IMR-90 (cell line): Measurements from ENCODE around the gene TRAPPC3. TPM values are rescaled to one million over a fixed set of nuclear protein-coding genes. Genes with fewer than 3 reads are reported as not detected.

Experiments used
- ATAC-seq: fragments of 200-7000 bp; cut with Tn5 transposase; 2 replicates; pipeline ENCODE4 v1.9.1; 2020; ENCODE audit warnings: low read depth, mild to moderate bottlenecking, moderate library complexity
- BruUV-seq: library from RNA; stranded (reverse); fragments of 400-500 nt; replicated peaks from 2 replicates; lab custom pipeline; 2021; lab: Mats Ljungman, UMichigan
- CTCF ChIA-PET: fragments of 300-600 bp; formaldehyde crosslinking; extraction: SDS; loops from one replicate; lab custom pipeline; 2021; ENCODE audit warnings: antibody characterized with exemption; lab: Yijun Ruan, JAX
- POLR2A ChIA-PET: fragments of 300-600 bp; sonication (Branson Sonifier 250); formaldehyde crosslinking; loops from one replicate; lab custom pipeline; 2022; ENCODE audit warnings: antibody characterized with exemption; ENCODE audit not compliant: unreplicated experiment; lab: Charles Lee
- DNase-seq: peaks from one replicate; pipeline ENCODE4 v3.0.0; 2013
- H2AFZ ChIP-seq: replicated peaks from 2 replicates; pipeline ENCODE3; 2013; ENCODE audit warnings: low read length, mild to moderate bottlenecking; ENCODE audit not compliant: poor library complexity
- H2AK5ac ChIP-seq: 2 replicates; pipeline ENCODE4 v1.6.1; 2013; ENCODE audit warnings: low read depth, low read length, inconsistent platforms
- H2AK9ac ChIP-seq: replicated peaks from 2 replicates; pipeline ENCODE3; 2013; ENCODE audit warnings: mild to moderate bottlenecking, low read depth, low read length, moderate library complexity; ENCODE audit not compliant: poor library complexity
- H2BK120ac ChIP-seq: 2 replicates; pipeline ENCODE4 v1.6.1; 2013; ENCODE audit warnings: low read depth, low read length, inconsistent platforms
- H2BK15ac ChIP-seq: 3 replicates; pipeline ENCODE4 v1.6.1; 2013; ENCODE audit warnings: low read depth, low read length, inconsistent platforms
- H2BK20ac ChIP-seq: 2 replicates; pipeline ENCODE4 v1.6.1; 2013; ENCODE audit warnings: low read depth, mild to moderate bottlenecking, inconsistent platforms, low read length, moderate library complexity
- H2BK5ac ChIP-seq: 2 replicates; pipeline ENCODE4 v1.6.1; 2013; ENCODE audit warnings: mild to moderate bottlenecking, low read depth, low read length, inconsistent platforms; ENCODE audit not compliant: poor library complexity, severe bottlenecking
- H3K14ac ChIP-seq: replicated peaks from 2 replicates; pipeline ENCODE4 v1.6.1; 2013; ENCODE audit warnings: low read depth, low read length, inconsistent platforms
- H3K18ac ChIP-seq: 2 replicates; pipeline ENCODE4 v1.6.1; 2013; ENCODE audit warnings: low read depth, low read length, control low read depth
- H3K23ac ChIP-seq: 2 replicates; pipeline ENCODE4 v1.6.1; 2013; ENCODE audit warnings: low read depth, low read length, inconsistent platforms
- H3K27ac ChIP-seq: 2 replicates; pipeline ENCODE4 v1.5.1; 2013; ENCODE audit warnings: mild to moderate bottlenecking, control low read depth, low read length; ENCODE audit not compliant: insufficient read depth
- H3K27me3 ChIP-seq: 2 replicates; pipeline ENCODE4 v1.6.1; 2013; ENCODE audit warnings: low read length; ENCODE audit not compliant: control insufficient read depth, insufficient read depth
- H3K36me3 ChIP-seq: 2 replicates; pipeline ENCODE4 v1.6.1; 2013; ENCODE audit warnings: low read length, mixed read lengths; ENCODE audit not compliant: control insufficient read depth, insufficient read depth
- H3K4ac ChIP-seq: 2 replicates; pipeline ENCODE4 v1.6.1; 2013; ENCODE audit warnings: low read depth, low read length, inconsistent platforms
- H3K4me1 ChIP-seq: 2 replicates; pipeline ENCODE4 v1.6.1; 2013; ENCODE audit warnings: low read length, mixed read lengths; ENCODE audit not compliant: control insufficient read depth, insufficient read depth
- H3K4me2 ChIP-seq: 2 replicates; pipeline ENCODE4 v1.6.1; 2013; ENCODE audit warnings: low read depth, mild to moderate bottlenecking, control low read depth, low read length, moderate library complexity
- H3K4me3 ChIP-seq: 2 replicates; pipeline ENCODE4 v1.5.1; 2013; ENCODE audit warnings: low read depth, mild to moderate bottlenecking, control low read depth, low read length, moderate library complexity; ENCODE audit not compliant: insufficient read depth
- H3K56ac ChIP-seq: 2 replicates; pipeline ENCODE4 v1.6.1; 2013; ENCODE audit warnings: low read length, inconsistent platforms; ENCODE audit not compliant: insufficient read depth; ENCODE audit errors: extremely low read depth
- H3K79me1 ChIP-seq, 2 experiments: 2 replicates each; pipeline ENCODE4 v1.6.1; 2013; ENCODE audit warnings: low read length in 2 of 2, inconsistent platforms in 1 of 2, low read depth in 1 of 2
- H3K9ac ChIP-seq: 2 replicates; pipeline ENCODE4 v1.6.1; 2013; ENCODE audit warnings: low read depth, low read length, control low read depth
- H3K9me1 ChIP-seq: 2 replicates; pipeline ENCODE4 v1.6.1; 2013; ENCODE audit warnings: low read length, inconsistent platforms; ENCODE audit not compliant: insufficient read depth
- H3K9me3 ChIP-seq: 2 replicates; pipeline ENCODE4 v1.6.1; 2013; ENCODE audit warnings: low read length; ENCODE audit not compliant: control insufficient read depth, insufficient read depth
- H4K20me1 ChIP-seq: 2 replicates; pipeline ENCODE4 v1.6.1; 2013; ENCODE audit warnings: low read length, inconsistent platforms; ENCODE audit not compliant: insufficient read depth
- H4K5ac ChIP-seq: 2 replicates; pipeline ENCODE4 v1.6.1; 2013; ENCODE audit warnings: mild to moderate bottlenecking, low read depth, low read length, control low read depth
- H4K8ac ChIP-seq, 2 experiments: 2 replicates each; pipeline ENCODE4 v1.6.1; 2013; ENCODE audit warnings: low read depth in 2 of 2, low read length in 2 of 2, control low read depth in 1 of 2, inconsistent platforms in 1 of 2
- H4K91ac ChIP-seq: 2 replicates; pipeline ENCODE4 v1.6.1; 2013; ENCODE audit warnings: low read depth, low read length, inconsistent platforms; ENCODE audit not compliant: insufficient read depth
- BHLHE40 ChIP-seq: fragments of 150-350 bp; IDR thresholded peaks from 2 replicates; pipeline ENCODE4 v1.6.1; 2016; ENCODE audit warnings: mild to moderate bottlenecking, low read depth, low read length
- CEBPB ChIP-seq: IDR thresholded peaks from 2 replicates; pipeline ENCODE4 v1.6.1; 2012; ENCODE audit warnings: low read depth, low read length, improper control_type of control experiment
- CHD1 ChIP-seq: IDR thresholded peaks from 2 replicates; pipeline ENCODE4 v1.6.1; 2012; ENCODE audit warnings: low read depth, low read length, improper control_type of control experiment
- CTCF ChIP-seq: conservative IDR thresholded peaks from 2 replicates; pipeline ENCODE4 v1.5.1; 2012; ENCODE audit warnings: mild to moderate bottlenecking, low read depth, low read length, improper control_type of control experiment
- FOS ChIP-seq: fragments of 150-350 bp; IDR thresholded peaks from 2 replicates; pipeline ENCODE4 v1.6.1; 2016; ENCODE audit warnings: low read depth, low read length
- MAFK ChIP-seq: IDR thresholded peaks from 2 replicates; pipeline ENCODE4 v1.6.1; 2012; ENCODE audit warnings: low read depth, low read length, improper control_type of control experiment
- NFE2L2 ChIP-seq: fragments of 150-350 bp; IDR thresholded peaks from 2 replicates; pipeline ENCODE4 v1.6.1; 2016; ENCODE audit warnings: low read depth, mild to moderate bottlenecking, low read length
- RCOR1 ChIP-seq: IDR thresholded peaks from 2 replicates; pipeline ENCODE4 v1.6.1; 2012; ENCODE audit warnings: mild to moderate bottlenecking, low read length, improper control_type of control experiment; ENCODE audit not compliant: insufficient replicate concordance
- SMC3 ChIP-seq: fragments of 150-350 bp; IDR thresholded peaks from 2 replicates; pipeline ENCODE4 v1.6.1; 2016; ENCODE audit warnings: low read depth, mild to moderate bottlenecking, antibody characterized with exemption, low read length, moderate library complexity
- USF2 ChIP-seq: fragments of 150-350 bp; IDR thresholded peaks from 2 replicates; pipeline ENCODE4 v1.6.1; 2017; ENCODE audit warnings: mild to moderate bottlenecking, antibody characterized with exemption, low read length, low read depth
- WGBS, 2 experiments: methylation state at CpG; one replicate each; pipeline versions ENCODE4 v1.1.5 to v1.1.7; 2013; ENCODE audit warnings: missing lambda C conversion rate in 2 of 2; ENCODE audit not compliant: insufficient read length in 1 of 2; ENCODE audit errors: extremely low coverage in 2 of 2; 5-methylcytosine and 5-hydroxymethylcytosine counted together
- dilution Hi-C: fragments of 300-500 bp; cut with HindIII; formaldehyde crosslinking; loops from one replicate; pipeline ENCODE4 v1.14.3; 2018; ENCODE audit warnings: low sequenced_read_pairs; ENCODE audit not compliant: unreplicated experiment
- in situ Hi-C: fragments of 300-500 bp; cut with MboI; formaldehyde crosslinking; loops from 3 replicates; pipeline ENCODE4 v1.14.3; 2019; ENCODE audit warnings: low sequenced_read_pairs, inconsistent platforms, mixed read lengths
- intact Hi-C: fragments of 100-400 bp; cut with micrococcal nuclease; formaldehyde crosslinking; loops from 2 replicates; pipeline ENCODE4 v1.10.0; 2022
- polyA plus RNA-seq, 3 experiments: library from polyadenylated mRNA; depleted of rRNA; stranded (reverse); fragments of >200 nt; gene quantifications; 2 replicates each; pipeline ENCODE4 v1.2.3, GENCODE V29; 2012; ENCODE audit warnings: low replicate concordance in 1 of 3
- total RNA-seq: library from RNA; depleted of rRNA; stranded (reverse); fragments of >200 nt; gene quantifications from 2 replicates; pipeline ENCODE4 v1.2.3, GENCODE V29; 2012
- TF ChIP-seq, protein P1 (sequence below): fragments of 150-350 bp; IDR thresholded peaks from 2 replicates; pipeline ENCODE4 v1.6.1; 2016; ENCODE audit warnings: low read depth, mild to moderate bottlenecking, low read length, moderate library complexity, borderline replicate concordance

TRAPPC3 gene
- total and polyA plus RNA-seq, 2 of the 4 experiments (the other 2 are of a cell fraction), result 76.0 to 77.8 TPM

DNA sequence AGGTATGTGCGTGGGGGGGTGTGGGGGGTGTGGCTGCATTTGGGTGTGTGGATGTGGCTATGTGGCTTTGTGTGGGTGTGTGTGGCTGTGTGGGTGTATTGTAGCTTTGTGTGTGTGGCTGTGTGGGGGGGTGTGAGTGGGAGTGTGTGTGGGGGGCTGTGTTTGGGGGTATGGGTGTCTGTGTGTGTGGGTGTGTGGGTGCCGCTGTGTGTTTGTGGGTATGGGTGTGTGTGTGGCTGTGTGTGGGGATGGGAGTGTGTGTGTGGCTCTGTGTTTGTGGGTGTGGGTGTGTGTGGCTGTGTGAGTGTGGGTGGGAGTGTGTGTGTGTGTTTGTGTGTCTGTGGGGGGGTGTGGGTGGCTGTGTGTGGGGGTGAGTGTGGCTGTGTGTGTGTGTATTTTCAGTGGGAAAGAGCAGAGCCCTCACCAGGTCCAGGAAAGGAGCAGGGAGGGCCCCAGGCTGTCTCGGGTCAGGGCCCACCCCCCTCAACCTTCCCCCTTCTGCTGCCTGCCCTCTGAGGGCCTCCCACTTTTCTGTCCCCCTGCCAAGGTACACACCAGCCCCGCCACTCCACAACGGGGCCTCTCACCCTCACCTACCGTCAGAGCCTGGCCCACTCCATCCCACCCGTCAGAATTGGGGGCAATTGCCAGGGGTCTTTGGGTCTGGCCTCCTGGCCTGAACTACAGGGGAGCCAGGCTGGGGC, 22.3 kb downstream of the TRAPPC3 start:
- ATAC-seq (no peak), DNase-seq (no peak)
- Histone ChIP-seq H3K36me3 (no peaks in the 10 kb centered on the region), H3K56ac (no peak overlapping the region), H3K9ac (no peak overlapping the region), H2BK15ac (no peak overlapping the region), H3K9me3 (no peaks in the 10 kb centered on the region), H2BK120ac (no peak overlapping the region), H3K18ac (no peak overlapping the region; the same call in 1 of the 2 replicates), H4K20me1 (no peaks in the 10 kb centered on the region), H2AK5ac (peak overlapping the region; percentile 50; the same call in 1 of the 2 replicates), H2AFZ (peak overlapping the region; percentile 51), H3K27me3 (peaks cover 34% of the 10 kb centered on the region), H3K4ac (no peak overlapping the region; the same call in 1 of the 2 replicates), H3K4me2 (no peak overlapping the region), H3K23ac (no peak overlapping the region), H4K5ac (no peak overlapping the region; the same call in 1 of the 2 replicates), H3K79me1 (no peaks in the 10 kb centered on the region), H3K4me3 (no peak overlapping the region), H4K91ac (no peak overlapping the region), H3K27ac (no peak overlapping the region), H2AK9ac (peak overlapping the region; percentile 50), H3K9me1 (no peaks in the 10 kb centered on the region), H3K14ac (no peak overlapping the region), H2BK20ac (no peak overlapping the region), H2BK5ac (peak overlapping the region; percentile 82), H4K8ac (no peak overlapping the region), H3K4me1 (no peaks in the 10 kb centered on the region; the same call in 1 of the 2 replicates)
- in situ Hi-C loops, result no loop called here
- dilution Hi-C loops, result no loop called here
- CTCF ChIA-PET, result interaction anchor here (1.0 kb wide), 1 partner anchor 23 kb away, joined by 4 read pairs; no protein-coding TSS in a partner anchor
- no TSS peak for BruUV-seq
- intact Hi-C loops, result no loop called here
- POLR2A ChIA-PET, result no interaction called here
- 100% methylated on average over 2 of the region's 7 CpGs; no CpG with 5 or more reads in 1 of the 2 experiments for WGBS, 2 experiments
- no peak for TF ChIP-seq CEBPB
- TF ChIP-seq, protein P1, sequence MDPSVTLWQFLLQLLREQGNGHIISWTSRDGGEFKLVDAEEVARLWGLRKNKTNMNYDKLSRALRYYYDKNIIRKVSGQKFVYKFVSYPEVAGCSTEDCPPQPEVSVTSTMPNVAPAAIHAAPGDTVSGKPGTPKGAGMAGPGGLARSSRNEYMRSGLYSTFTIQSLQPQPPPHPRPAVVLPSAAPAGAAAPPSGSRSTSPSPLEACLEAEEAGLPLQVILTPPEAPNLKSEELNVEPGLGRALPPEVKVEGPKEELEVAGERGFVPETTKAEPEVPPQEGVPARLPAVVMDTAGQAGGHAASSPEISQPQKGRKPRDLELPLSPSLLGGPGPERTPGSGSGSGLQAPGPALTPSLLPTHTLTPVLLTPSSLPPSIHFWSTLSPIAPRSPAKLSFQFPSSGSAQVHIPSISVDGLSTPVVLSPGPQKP, result no peak
- no peak for TF ChIP-seq CHD1
- no peak for TF ChIP-seq USF2
- no peak for TF ChIP-seq SMC3
- no peak for TF ChIP-seq BHLHE40
- TF ChIP-seq RCOR1, result no peak
- no peak for TF ChIP-seq NFE2L2
- TF ChIP-seq MAFK, result no peak
- TF ChIP-seq FOS, result no peak
- TF ChIP-seq CTCF, result no peak
